Choroid plexus epithelial cell (primary cell): ENCODE results near the gene PFDN4.

Source experiments
- DNase-seq: peaks from one replicate; pipeline ENCODE4 v3.0.0-alpha.2; 2010; ENCODE audit warnings: low read depth
- H3K4me3 ChIP-seq: 2 replicates; pipeline ENCODE4 v1.5.1; 2011; ENCODE audit warnings: low read depth, mild to moderate bottlenecking, control low read depth, low read length, moderate library complexity
- TF ChIP-seq, protein P1 (sequence below): conservative IDR thresholded peaks from 2 replicates; pipeline ENCODE4 v1.5.1; 2011; ENCODE audit warnings: low read depth, mild to moderate bottlenecking, control low read depth, inconsistent platforms, low read length, moderate library complexity

Gene PFDN4

GRCh38 chr20:54184904-54185626 is 22.8 kb upstream of the PFDN4 start:
- TF ChIP-seq, protein P1, sequence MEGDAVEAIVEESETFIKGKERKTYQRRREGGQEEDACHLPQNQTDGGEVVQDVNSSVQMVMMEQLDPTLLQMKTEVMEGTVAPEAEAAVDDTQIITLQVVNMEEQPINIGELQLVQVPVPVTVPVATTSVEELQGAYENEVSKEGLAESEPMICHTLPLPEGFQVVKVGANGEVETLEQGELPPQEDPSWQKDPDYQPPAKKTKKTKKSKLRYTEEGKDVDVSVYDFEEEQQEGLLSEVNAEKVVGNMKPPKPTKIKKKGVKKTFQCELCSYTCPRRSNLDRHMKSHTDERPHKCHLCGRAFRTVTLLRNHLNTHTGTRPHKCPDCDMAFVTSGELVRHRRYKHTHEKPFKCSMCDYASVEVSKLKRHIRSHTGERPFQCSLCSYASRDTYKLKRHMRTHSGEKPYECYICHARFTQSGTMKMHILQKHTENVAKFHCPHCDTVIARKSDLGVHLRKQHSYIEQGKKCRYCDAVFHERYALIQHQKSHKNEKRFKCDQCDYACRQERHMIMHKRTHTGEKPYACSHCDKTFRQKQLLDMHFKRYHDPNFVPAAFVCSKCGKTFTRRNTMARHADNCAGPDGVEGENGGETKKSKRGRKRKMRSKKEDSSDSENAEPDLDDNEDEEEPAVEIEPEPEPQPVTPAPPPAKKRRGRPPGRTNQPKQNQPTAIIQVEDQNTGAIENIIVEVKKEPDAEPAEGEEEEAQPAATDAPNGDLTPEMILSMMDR: no peak
- DNase-seq: no peak
- H3K4me3 ChIP-seq: no peak overlapping the region

DNA sequence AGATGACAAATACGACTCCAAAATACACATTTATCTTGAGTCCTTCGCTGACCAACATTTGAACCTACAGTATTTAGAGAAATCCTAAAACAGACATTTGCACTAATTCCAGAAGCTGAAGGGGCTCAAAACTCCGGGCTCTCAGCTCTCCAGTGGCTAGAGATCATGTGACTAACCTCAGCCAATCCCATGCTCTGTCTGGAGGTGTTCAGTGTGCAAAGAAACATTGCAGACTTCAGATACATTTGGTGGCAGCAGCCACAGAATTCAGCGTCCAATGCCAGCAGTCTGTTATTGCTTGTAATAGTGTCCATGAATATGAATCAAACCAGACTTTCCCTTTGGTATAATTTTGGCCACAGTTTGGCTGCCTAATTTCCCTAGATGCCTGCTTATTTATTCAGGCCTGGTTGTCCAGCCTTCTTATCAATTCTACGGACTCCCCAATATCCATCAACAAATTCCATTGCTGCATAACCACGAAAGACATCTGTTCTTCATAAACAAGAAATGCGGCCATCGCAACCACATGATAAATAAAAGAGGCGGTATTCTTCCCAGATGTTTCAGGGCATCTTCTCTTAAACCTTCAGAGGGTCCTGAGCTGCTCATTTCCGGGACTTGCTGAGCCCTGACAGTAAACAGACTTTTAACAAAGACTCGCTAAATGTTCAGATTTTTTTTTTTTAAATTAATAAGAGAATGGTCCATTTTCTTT is 19.6 kb upstream of the PFDN4 start:
- H3K4me3 ChIP-seq: no peak overlapping the region
- TF ChIP-seq, protein P1: no peak

GRCh38 chr20:54189630-54190029 is 18.3 kb upstream of the PFDN4 start:
- DNase-seq: no peak
- no peak overlapping the region for H3K4me3 ChIP-seq
- TF ChIP-seq, protein P1: no peak

More for the DNA sequence above, 19.6 kb upstream of the PFDN4 start:
- no peak for DNase-seq

DNA sequence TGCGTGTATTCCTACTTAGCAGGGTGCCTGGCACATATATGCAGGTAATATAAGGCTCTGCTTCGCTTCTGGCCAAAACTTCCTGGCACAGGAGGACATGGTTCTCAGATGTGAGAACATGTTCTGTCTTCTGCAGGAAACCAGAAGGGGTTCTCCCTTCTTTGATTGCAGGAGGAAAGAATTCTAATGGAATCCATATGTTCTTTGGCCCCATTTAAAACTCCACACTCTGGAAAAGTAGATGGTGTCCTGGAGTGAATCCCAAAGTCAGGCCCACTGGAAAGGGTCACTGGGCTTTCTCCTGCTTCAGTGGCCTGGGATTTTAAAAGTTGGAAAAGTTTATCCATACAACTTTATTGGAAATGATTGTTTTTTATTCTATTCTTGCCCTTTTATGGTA is 17.7 kb upstream of the PFDN4 start:
- no peak overlapping the region for H3K4me3 ChIP-seq
- DNase-seq: no peak
- TF ChIP-seq, protein P1: no peak

DNA sequence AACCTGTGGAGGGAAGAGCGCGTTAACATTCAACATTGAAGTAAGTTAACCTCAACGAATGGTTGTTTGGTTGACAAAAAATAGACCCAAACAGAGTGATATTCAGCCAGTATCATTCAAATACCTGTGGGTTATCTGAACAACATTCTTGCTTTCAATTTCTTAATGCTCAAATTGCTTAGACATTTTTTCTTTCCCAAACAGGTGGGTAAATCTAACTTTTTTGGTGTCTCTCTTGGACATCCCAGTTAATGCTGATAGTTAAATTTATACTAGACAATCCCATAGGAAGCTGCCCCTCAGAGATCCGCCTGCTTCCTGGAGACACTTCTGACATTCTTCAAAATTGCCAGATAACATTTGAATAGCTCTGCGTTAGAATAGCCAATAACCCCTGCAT is 14.1 kb upstream of the PFDN4 start:
- TF ChIP-seq, protein P1: no peak
- H3K4me3 ChIP-seq: no peak overlapping the region
- no peak for DNase-seq

DNA sequence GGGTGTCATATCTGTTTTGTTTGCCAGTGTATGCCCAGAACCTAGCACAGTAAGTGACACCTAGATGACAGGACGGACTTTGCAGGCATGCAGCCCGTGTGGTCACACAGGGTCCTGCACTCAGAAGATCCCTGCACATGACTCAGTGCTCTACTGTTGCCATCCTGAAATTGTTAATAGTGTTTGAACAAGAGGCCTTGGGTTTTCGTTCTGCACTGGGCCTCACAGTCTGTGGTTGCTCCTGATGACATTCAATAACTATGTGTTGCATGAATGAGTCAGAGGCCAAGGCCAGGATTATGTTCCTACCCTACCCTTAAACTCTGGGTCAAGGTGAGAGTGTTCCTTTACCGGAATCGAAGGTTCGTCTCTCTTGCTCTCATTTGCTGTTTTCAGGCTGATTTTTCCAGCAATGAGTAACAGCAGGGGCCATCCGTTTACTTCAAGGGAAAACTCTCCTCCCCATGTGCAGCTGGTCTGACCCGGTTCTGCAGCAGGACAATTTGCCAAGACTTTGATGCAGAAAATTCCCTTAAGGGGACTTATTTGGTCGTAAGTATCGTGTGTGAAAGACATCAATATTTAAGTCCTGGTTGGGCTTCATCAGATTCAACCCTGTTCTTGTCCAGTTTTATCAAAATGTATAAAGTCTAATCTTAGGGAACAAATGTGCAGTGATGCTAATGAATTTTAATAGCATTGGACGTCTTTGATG is 13.0 kb upstream of the PFDN4 start:
- no peak overlapping the region for H3K4me3 ChIP-seq
- TF ChIP-seq, protein P1: peak; percentile 42
- DNase-seq: peak; percentile 47
